Measurements from ENCODE around the gene AQP3. TPM values are rescaled to one million over a fixed set of nuclear protein-coding genes. Genes with fewer than 3 reads are reported as not detected.
"Not testable (repeated sequence)": the region's sequence is repeated elsewhere in the genome, so short reads cannot be mapped to it uniquely, and the experiment has no call there.

AQP3 gene
- total RNA-seq, 1 experiment from 2014 or later: 1.6 TPM

DNA sequence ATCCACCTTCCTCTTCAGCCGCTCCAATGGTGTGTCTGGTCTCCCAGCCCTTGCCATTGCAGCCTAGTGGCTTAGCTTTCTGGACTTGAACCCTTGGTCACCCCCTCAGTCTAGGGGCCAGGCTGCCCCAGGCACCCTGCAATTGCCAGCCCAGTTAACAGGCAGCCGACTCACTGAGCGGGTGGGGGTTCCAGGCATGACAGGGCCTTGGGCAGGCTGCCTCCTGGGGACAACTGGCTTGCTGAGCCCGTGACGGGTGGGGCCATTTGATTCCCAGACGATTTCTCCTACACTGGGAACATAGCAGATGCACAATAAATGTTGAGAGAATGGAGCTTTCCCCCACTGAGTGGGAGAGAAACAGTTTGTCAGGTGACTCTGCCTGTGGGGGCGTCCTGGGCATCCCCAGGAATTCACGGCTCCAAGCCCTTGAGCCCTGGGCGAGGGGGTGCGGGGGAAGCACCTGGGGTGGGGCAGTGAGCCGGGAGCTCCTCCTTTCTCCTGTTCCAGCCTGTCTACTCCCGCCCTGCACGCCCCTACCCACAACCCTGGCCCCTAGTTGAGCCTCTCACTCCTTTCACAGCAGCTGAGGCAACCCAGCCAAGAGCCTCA, 32.4 kb downstream of the AQP3 start:
- DNase-seq (ENCODE audit: low read depth): no peak

DNA sequence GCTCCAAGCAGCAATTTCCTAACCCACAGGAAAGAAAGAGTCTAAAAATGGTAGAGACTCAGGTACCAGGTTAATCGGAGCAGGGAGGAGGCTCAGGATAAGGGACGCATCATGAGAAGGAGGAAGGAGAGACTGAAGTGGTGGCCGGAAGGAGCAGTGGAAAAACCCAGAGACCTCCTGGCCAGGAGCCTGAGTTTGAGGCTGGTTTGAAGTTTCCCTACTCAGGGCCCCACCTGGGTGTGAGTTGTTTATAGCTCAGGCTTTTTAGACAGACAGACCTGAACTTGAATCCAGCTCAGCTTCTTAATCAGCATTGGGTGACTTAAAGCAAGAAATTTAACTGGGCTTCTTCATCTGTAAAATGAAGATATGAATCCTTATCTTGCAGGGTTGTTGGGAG, 33.1 kb downstream of the AQP3 start:
- no peak for DNase-seq (ENCODE audit: low read depth)

DNA sequence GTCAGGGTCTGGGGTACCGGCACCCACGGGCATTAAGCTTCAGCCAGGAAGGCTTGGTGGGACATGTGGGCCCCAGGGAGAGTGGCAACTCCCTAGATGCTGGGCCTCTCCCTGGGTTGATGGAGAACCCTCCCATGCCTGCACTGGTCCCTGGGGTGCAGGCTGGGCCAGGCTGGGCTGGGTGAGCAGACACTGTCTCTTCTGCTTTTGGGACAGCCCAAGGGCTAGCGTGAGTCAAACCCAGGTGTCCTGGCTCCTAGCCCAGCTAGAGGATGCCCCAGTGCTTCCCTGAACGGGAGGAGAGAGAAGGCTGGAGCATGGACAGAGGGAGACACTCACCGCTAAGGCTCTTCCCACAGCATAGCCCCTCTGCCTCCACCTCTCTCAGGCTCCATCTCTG, 39.3 kb downstream of the AQP3 start:
- peak; percentile 50 for DNase-seq (ENCODE audit: low read depth)

DNA sequence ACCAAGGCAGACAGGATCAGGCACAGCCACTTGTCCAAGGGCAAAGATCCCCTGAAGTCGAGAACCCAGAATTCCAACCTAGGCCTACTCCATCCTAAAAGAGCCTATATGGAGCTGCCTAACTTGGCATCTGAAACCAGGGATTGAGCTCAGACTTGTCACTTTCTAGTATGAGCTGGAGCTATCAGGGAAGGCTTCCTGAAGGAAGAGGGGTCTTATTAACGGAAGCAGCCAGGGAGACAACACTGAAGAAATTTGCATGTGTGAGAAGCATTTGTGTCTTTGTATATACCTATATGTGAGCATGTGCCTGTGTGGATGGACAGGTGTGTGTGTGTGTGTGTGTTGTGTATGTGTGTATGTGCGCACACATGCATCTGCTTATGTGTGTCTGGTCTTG, 40.3 kb downstream of the AQP3 start:
- DNase-seq (ENCODE audit: low read depth): no peak

DNA sequence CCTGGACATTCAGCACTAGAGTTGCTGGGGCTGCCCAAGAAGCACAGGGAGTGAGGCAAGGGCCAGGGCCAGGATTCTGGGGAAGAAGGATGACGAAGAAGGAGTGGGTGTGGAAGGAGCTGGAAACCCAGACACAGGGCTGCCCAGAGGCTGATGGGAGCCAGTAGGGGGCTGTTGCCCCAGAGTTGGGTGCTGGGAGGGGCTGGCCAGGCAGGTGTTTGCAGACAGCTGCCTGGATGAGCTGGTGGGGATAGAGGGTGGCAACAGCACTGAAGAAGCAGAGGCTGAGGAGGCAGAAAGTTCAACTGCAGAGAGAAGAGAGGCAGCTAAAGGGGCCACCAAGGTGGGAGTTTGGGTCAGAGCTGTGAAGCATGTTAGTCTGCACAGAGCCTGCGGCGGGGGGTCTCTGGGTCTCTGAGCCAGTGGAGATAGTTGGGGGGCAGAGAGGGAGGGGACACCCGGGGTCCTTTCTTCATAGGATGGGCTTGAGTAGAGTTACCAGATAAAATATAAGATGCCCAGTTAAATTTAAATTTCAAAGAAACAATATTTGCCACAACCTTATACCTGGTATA, 42.5 kb downstream of the AQP3 start:
- DNase-seq (ENCODE audit: low read depth): no peak

DNA sequence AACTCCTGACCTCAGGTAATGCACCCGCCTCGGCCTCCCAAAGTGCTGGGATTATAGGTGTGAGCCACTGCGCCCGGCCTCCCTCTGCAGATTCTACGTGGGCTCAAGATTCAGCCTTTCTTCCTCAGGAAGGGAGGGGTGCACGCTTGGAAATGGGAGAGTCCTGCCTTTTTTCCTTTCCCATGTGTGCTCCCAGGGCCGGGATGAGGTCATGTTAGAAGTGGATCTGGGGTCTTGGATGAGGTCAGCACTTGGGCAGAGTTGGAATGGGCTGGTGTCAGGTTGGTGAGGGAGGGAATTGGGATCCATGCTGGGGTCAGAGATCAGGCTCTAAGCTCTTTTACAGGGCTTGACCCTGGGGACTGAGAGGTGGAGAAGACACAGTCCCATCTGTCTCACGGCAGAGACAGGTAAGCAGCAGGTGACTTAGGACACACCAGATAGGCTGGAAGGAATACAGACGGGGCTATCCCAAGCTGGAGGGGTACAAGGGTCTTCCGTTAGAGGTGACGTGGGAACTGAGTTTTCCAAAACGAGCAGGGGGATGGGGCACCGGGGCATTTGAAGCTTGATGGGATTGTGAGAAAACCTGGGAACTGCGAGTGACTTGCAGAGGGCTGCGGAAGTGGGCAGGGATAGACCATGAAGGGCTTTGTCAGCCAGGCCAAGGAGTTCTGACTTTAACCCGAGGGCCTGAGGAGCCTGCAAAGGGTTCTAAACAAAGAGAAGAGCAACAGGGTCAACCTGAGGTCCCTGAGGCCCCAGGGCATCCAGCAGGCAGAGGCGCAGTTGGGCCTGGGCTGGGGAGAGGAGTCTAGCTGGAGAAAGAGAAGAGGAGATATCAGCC, 43.2 kb downstream of the AQP3 start:
- DNase-seq (ENCODE audit: low read depth): peak; percentile 31

DNA sequence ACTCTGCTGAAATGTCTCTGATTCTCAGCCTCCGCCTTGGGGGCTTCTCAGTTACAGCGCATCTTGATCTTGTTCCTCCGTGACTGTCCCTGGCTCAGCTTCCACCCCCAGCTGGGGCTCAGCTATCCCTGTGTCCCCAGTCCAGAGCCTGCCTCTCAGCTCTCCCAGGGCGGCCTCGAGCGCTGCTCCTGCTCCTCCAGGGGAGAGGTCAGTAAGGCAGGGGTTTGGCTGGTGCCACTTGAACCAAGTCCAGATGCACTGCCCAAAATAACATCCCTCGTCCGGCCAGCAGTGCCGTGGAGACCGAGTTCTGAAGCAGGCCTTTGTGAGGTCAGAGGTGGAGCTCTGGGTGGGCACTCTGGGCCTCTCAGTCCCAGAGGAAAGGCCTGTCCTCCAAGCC, 45.0 kb downstream of the AQP3 start, which contains the start of gene AQP7:
Gene AQP7, minus strand, starts transcription at position 198 of the 400 bp plus-strand sequence. CDS start 1,306 bp downstream, outside the sequence.
- DNase-seq (ENCODE audit: low read depth): not testable (repeated sequence)

DNA sequence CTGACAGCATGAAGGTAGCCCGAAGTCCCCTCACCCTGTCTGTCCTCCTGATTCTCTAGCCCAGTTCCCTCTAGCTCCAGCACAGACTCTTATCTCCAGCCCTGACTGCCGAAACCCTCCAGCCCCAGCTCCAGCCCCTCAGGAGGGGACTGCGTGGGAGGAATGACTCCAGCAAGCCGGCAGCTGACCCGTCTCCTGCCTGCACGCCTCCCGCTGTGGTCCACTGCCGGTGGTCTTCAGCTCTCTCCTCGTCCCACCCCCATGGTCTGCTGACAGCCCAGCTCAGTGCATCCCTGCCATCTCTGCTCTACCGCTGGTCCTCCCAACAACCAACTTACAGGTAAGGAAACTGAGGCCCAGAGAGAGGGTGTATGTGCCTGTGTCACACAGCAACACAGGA, 45.6 kb downstream of the AQP3 start:
- not testable (repeated sequence) for DNase-seq (ENCODE audit: low read depth)

DNA sequence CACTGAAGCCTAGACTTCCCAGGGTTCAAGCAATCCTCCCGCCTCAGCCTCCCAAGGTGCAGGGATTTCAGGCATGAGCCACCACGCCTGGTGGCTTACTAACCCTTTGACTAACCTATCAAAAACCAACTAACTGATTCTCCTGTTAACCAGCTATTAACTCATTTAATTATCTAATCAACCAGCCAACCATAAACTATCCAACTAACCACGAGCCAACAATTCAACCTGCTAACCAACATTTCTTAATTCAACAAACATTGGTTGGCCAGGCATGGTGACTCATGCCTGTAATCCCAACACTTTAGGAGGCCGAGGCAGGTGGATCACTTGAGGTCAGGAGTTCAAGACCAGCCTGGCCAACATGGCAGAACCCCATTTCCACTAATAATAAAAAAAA, 48.3 kb downstream of the AQP3 start:
- DNase-seq (ENCODE audit: low read depth): not testable (repeated sequence)

DNA sequence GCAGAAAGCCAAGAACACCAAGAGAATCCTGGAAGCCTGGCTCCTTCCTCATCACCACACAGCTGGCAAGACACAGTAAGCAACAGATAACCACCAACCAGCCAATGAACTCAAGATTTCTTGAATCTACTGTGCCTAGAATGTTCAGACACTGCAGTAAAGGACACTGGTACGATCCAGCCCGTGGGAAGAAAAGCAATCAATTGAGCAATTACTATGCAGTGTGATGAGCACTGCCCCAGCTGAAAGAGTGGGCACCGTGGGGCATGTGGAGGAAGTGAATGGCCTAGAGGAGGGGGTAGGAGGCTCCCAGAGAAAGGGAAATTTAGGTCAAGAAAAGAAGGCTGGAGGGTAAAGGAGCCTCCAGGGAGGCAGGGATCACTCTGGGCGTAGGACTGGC, 49.6 kb downstream of the AQP3 start:
- not testable (repeated sequence) for DNase-seq (ENCODE audit: low read depth)

DNA sequence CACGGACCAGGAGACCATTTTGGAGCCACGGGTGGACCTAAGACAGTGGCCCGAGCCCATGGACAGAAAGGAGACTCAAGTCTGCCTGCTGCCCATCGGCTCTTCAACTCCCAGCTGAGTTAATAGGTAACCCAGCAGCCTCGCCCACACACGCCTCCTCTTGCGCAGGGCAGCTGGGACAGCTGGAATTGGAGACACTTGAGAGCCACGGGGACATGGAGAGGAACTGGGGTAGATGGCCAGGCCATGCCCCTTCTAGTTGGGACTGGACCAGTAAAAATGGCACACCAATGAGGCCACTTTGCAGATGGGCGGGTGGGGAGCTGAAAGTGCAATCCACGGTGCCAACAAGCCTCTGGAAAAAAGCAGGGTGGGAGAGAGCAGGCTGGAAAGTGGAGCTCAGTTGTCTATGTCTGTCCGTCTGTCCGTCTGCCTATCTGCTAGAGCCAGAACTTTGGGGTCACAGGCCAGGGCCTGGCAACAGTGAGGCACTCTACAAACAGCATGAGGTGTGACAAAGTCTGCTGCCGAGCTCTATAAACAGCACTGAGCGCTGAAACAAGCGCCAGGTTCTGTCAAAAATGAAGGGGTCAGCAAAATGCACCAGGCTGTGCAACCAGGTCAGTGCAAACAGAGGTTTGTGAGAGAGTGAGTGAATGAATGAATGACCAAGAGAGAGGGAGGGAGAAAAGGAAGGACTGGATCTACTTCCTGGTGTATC, 52.1 kb downstream of the AQP3 start:
- not testable (repeated sequence) for DNase-seq (ENCODE audit: low read depth)

DNA sequence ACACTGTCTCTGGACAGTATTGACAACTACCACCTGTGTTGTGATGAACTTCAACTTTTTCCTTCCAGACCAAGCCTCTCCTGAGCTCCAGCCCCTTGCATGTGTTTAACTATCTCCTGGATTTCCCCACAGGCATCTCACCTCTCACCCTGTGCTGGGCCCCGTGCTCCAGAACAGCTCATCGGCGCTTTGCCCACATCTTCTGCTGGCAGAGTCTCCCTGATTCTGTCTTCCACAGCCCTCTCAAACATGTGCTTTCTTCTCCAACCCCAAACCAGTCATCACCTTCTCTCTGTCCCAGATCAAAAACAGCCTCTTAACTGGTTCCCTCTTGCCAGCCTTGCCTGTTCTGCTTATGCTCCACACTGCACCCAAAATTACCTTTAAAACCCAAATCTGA, 53.4 kb downstream of the AQP3 start:
- DNase-seq (ENCODE audit: low read depth): not testable (repeated sequence)

DNA sequence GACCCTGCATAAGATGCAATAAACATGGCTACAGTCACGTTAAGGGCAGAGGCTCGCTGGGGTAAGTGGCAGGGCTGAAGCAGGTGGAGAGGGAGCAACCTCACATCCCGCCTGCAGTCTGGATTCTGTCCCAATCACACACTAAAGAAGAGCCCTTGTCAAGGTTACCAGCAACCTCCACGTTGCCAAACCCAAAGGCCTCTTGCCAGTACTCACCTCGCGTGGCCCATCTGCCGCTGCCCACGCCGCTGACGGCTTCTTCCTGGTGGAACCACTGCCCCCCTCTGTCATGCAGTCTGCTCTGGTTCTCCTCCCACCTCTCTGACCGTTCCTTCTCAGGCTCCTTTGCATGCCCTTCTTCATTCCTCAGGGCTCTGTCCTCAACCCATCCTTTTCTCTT, 53.8 kb downstream of the AQP3 start:
- no peak for DNase-seq (ENCODE audit: low read depth)

DNA sequence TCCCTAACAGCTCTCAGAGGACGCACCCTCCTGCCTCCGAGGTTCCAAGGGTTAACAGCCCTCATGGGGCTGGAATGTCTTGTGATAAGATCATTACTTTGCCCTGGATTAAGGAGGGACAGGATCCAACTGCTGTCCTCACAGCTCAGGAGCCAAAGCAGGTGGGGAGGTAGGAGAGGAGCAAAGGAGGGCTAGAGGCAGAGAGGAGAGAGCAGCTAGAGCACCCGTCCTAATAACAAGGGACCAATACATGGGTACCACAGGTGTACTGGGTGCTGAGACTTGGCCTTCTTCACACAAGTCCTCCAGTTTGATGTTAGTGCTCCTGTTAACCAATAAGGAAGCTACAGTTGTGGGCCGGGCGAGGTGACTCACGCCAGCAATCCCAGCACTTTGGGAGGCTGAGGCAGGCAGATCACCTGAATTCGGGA, 54.8 kb downstream of the AQP3 start:
- DNase-seq (ENCODE audit: low read depth): not testable (repeated sequence)

Other genes with a start within 250 kb of the AQP3 start
- gene SPINK4, start 207.4 kb downstream of the AQP3 start, total RNA-seq (2014; rRNA removed; shearing (Covaris generic)): not detected in 2 replicates
- 19.9 and 34.0 TPM in 2 replicates for gene BAG1, start 182.9 kb downstream of the AQP3 start, total RNA-seq (2014; rRNA removed; shearing (Covaris generic))
- 135 and 143 TPM in 2 replicates for gene CHMP5, start 182.5 kb downstream of the AQP3 start, total RNA-seq (2014; rRNA removed; shearing (Covaris generic))
- gene NFX1, start 157.1 kb downstream of the AQP3 start, total RNA-seq (2014; rRNA removed; shearing (Covaris generic)): 14.0 and 16.3 TPM in 2 replicates
- not detected in 2 replicates for gene AQP7, start 45.0 kb downstream of the AQP3 start, total RNA-seq (2014; rRNA removed; shearing (Covaris generic))
- 12.9 and 13.2 TPM in 2 replicates for gene NOL6, start 26.3 kb upstream of the AQP3 start, total RNA-seq (2014; rRNA removed; shearing (Covaris generic))
- not detected in 2 replicates for gene ANKRD18B, start 76.7 kb upstream of the AQP3 start, total RNA-seq (2014; rRNA removed; shearing (Covaris generic))